CD14-positive monocyte (primary cell): ENCODE measurements around the gene PHPT1. TPM values are rescaled to one million over a fixed set of nuclear protein-coding genes. Genes with fewer than 3 reads are reported as not detected.

Experiments used
- DNase-seq, 3 donors: peaks; one replicate each; pipeline ENCODE4 v3.0.0-alpha.2; 2011 to 2022
- H2AFZ ChIP-seq: 2 replicates; pipeline ENCODE4 v1.6.0; 2012; ENCODE audit warnings: mild to moderate bottlenecking, low read depth, low read length, inconsistent platforms; ENCODE audit not compliant: insufficient read depth, poor library complexity, severe bottlenecking
- H3K27ac ChIP-seq, 2 donors: 1 replicate in 1 of 2; 2 replicates in 1 of 2; pipeline ENCODE4 v1.5.1; 2012 to 2013; ENCODE audit warnings: low read length in 2 of 2, control low read depth in 1 of 2, inconsistent platforms in 1 of 2, low read depth in 1 of 2, mild to moderate bottlenecking in 1 of 2
- H3K27me3 ChIP-seq, 2 donors: one replicate each; pipeline versions ENCODE4 v1.6.0 to v1.6.1; 2011 to 2013; ENCODE audit warnings: low read length in 2 of 2; ENCODE audit not compliant: control insufficient read depth in 2 of 2, insufficient read depth in 2 of 2
- H3K36me3 ChIP-seq, 2 donors: replicated peaks in 1 of 2; 1 replicate in 1 of 2; 2 replicates in 1 of 2; pipeline versions ENCODE4 v1.5.1 to v1.6.1; 2012 to 2013; ENCODE audit warnings: low read length in 2 of 2, control low read depth in 1 of 2, inconsistent platforms in 1 of 2, mild to moderate bottlenecking in 1 of 2; ENCODE audit not compliant: insufficient read depth in 2 of 2, control insufficient read depth in 1 of 2
- H3K4me1 ChIP-seq, 2 donors: 1 replicate in 1 of 2; 2 replicates in 1 of 2; pipeline versions ENCODE4 v1.5.1 to v1.6.1; 2012 to 2013; ENCODE audit warnings: low read length in 2 of 2, control low read depth in 1 of 2, inconsistent platforms in 1 of 2, mild to moderate bottlenecking in 1 of 2, moderate library complexity in 1 of 2; ENCODE audit not compliant: insufficient read depth in 2 of 2, control insufficient read depth in 1 of 2
- H3K4me2 ChIP-seq: replicated peaks from 2 replicates; pipeline ENCODE3; 2012; ENCODE audit warnings: low read length, moderate library complexity, mild to moderate bottlenecking; ENCODE audit not compliant: poor library complexity, severe bottlenecking; ENCODE audit errors: extremely low read depth
- H3K4me3 ChIP-seq, 3 experiments: fragments of 200-600 bp in 1 of 3; sonication (generic) in 1 of 3; replicated peaks in 1 of 3; 1 replicate in 2 of 3; 2 replicates in 1 of 3; pipeline ENCODE4 v1.5.1; 2011 to 2013; ENCODE audit warnings: low read length in 3 of 3, mild to moderate bottlenecking in 3 of 3, control low read depth in 2 of 3, low read depth in 2 of 3, inconsistent platforms in 1 of 3, moderate library complexity in 1 of 3
- H3K79me2 ChIP-seq: 2 replicates; pipeline ENCODE4 v1.6.0; 2012; ENCODE audit warnings: mild to moderate bottlenecking, control low read depth, inconsistent platforms, low read length, moderate library complexity; ENCODE audit not compliant: insufficient read depth
- H3K9ac ChIP-seq: 2 replicates; pipeline ENCODE4 v1.6.0; 2017; ENCODE audit warnings: low read length, mild to moderate bottlenecking; ENCODE audit not compliant: insufficient read depth, poor library complexity, severe bottlenecking
- H3K9me3 ChIP-seq, 2 donors: replicated peaks in 1 of 2; 1 replicate in 1 of 2; 2 replicates in 1 of 2; pipeline versions ENCODE4 v1.5.1 to v1.6.1; 2012 to 2013; ENCODE audit warnings: low read length in 2 of 2, control low read depth in 1 of 2; ENCODE audit not compliant: control insufficient read depth in 1 of 2, insufficient read depth in 1 of 2
- H4K20me1 ChIP-seq: 2 replicates; pipeline ENCODE4 v1.6.0; 2012; ENCODE audit warnings: mild to moderate bottlenecking, low read length, control low read depth, moderate library complexity; ENCODE audit not compliant: insufficient read depth
- H3K27ac Mint-ChIP-seq, 7 donors: one replicate each; pipeline ENCODE4 v1.8.0; 2020; ENCODE audit warnings: mild to moderate bottlenecking in 7 of 7, mixed read lengths in 7 of 7, moderate library complexity in 6 of 7, inconsistent platforms in 2 of 7
- H3K27me3 Mint-ChIP-seq, 3 donors: one replicate each; pipeline ENCODE4 v1.8.0; 2021 to 2022; ENCODE audit warnings: low read depth in 3 of 3, mild to moderate bottlenecking in 3 of 3, mixed read lengths in 3 of 3, moderate library complexity in 3 of 3, inconsistent platforms in 1 of 3
- H3K36me3 Mint-ChIP-seq, 2 donors: one replicate each; pipeline ENCODE4 v1.8.0; 2020; ENCODE audit warnings: mixed read lengths in 2 of 2, inconsistent platforms in 1 of 2, mild to moderate bottlenecking in 1 of 2
- H3K4me1 Mint-ChIP-seq: one replicate; pipeline ENCODE4 v1.8.0; 2020; ENCODE audit warnings: mild to moderate bottlenecking, mixed read lengths
- H3K4me3 Mint-ChIP-seq, 2 donors: one replicate each; pipeline ENCODE4 v1.8.0; 2020; ENCODE audit warnings: mild to moderate bottlenecking in 2 of 2, mixed read lengths in 2 of 2, moderate library complexity in 1 of 2
- H3K9me3 Mint-ChIP-seq, 7 donors: one replicate each; pipeline ENCODE4 v1.8.0; 2020 to 2022; ENCODE audit warnings: mixed read lengths in 7 of 7, mild to moderate bottlenecking in 6 of 7, moderate library complexity in 6 of 7, inconsistent platforms in 2 of 7
- WGBS: methylation state at CpG from one replicate; pipeline ENCODE4 v1.1.5; 2013; ENCODE audit warnings: missing lambda C conversion rate; ENCODE audit not compliant: insufficient coverage; 5-methylcytosine and 5-hydroxymethylcytosine counted together
- intact Hi-C, 2 donors: fragments of 100-400 bp; cut with micrococcal nuclease; formaldehyde crosslinking; loops; one replicate each; pipeline versions ENCODE4 v1.15.0 to v1.15.1; 2023
- polyA plus RNA-seq, 3 donors: library from polyadenylated mRNA; depleted of rRNA in 1 of 3; unstranded in 2 of 3; stranded (reverse) in 1 of 3; fragments of 300-500 nt in 2 of 3; fragments of >200 nt in 1 of 3; fragmentation: Illumina TruSeq in 2 of 3; gene quantifications; 1 replicate in 2 of 3; 2 replicates in 1 of 3; pipeline ENCODE4 v1.2.3, GENCODE V29; 2012 to 2021
- TF ChIP-seq, protein P1 (sequence below): fragments of 200-600 bp; IDR thresholded peaks from one replicate; pipeline ENCODE4 v1.8.0; 2022; ENCODE audit warnings: antibody characterized with exemption, mild to moderate bottlenecking

PHPT1 gene
- polyA plus RNA-seq, 3 donors, result 70.0 to 163 (median 94.3) TPM

DNA sequence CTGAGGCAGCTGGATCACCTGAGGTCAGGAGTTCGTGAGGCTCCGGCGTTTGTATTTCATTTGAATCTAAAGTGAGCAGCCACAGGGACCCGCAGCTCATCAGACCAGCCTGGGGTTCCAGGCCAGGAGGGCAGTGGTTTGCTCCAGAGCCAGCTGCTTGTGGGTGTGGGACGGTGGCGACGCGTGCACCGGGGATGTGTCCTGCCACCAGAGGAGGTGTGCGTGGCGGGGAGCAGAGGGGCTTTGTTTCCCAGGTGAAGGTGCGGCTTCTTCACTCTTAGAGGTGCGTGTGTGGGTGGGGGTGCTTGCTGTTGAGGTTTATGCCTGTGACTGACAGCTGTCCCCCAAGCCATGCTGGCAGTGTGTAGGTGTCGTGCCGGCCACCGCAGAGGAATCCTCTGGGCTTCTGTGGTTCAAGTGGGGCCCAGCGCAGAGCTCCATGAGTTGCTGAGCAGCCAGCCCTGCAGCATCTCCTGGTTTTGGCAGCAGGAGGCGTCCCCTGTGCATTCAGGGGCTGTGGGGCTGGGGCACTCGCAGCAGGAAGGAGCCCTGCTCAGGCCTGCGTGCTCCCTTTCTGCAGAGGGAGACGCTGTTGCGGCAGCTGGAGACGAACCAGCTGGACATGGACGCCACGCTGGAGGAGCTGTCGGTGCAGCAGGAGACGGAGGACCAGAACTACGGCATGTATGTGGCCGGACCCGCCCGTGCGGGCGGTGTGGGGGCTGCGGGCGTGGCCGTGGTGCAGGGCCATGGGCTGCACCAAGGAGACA, 13.9 kb upstream of the PHPT1 start:
- H3K4me3 ChIP-seq, result no peak overlapping the region
- no peaks in the 10 kb centered on the region for H3K4me1 Mint-ChIP-seq
- H3K4me2 ChIP-seq, result no peak overlapping the region
- no peak overlapping the region for H3K27ac Mint-ChIP-seq
- peaks cover 0 to 1% (median 0%) of the 10 kb centered on the region in 7 donors for H3K9me3 Mint-ChIP-seq
- H3K79me2 ChIP-seq, result no peaks in the 10 kb centered on the region
- no peaks in the 10 kb centered on the region for H3K27me3 ChIP-seq
- TF ChIP-seq, protein P1, sequence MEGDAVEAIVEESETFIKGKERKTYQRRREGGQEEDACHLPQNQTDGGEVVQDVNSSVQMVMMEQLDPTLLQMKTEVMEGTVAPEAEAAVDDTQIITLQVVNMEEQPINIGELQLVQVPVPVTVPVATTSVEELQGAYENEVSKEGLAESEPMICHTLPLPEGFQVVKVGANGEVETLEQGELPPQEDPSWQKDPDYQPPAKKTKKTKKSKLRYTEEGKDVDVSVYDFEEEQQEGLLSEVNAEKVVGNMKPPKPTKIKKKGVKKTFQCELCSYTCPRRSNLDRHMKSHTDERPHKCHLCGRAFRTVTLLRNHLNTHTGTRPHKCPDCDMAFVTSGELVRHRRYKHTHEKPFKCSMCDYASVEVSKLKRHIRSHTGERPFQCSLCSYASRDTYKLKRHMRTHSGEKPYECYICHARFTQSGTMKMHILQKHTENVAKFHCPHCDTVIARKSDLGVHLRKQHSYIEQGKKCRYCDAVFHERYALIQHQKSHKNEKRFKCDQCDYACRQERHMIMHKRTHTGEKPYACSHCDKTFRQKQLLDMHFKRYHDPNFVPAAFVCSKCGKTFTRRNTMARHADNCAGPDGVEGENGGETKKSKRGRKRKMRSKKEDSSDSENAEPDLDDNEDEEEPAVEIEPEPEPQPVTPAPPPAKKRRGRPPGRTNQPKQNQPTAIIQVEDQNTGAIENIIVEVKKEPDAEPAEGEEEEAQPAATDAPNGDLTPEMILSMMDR, result no peak
- H3K4me3 Mint-ChIP-seq, result no peak overlapping the region
- WGBS, result 98% methylated on average over 28 of the region's 36 CpGs
- peaks cover 55 to 70% of the 10 kb centered on the region in 2 donors for H3K36me3 ChIP-seq
- peaks cover 43 to 78% of the 10 kb centered on the region in 2 donors for H3K36me3 Mint-ChIP-seq
- no peak for DNase-seq
- peaks cover 0 to 2% (median 0%) of the 10 kb centered on the region in 3 donors for H3K27me3 Mint-ChIP-seq
- no peaks in the 10 kb centered on the region for H3K9me3 ChIP-seq
- H3K4me1 ChIP-seq, result no peaks in the 10 kb centered on the region
- no peak overlapping the region for H3K27ac ChIP-seq
- no peak overlapping the region for H2AFZ ChIP-seq
- H3K9ac ChIP-seq, result no peak overlapping the region
- intact Hi-C loops, result no loop called here
- H4K20me1 ChIP-seq, result no peaks in the 10 kb centered on the region

DNA sequence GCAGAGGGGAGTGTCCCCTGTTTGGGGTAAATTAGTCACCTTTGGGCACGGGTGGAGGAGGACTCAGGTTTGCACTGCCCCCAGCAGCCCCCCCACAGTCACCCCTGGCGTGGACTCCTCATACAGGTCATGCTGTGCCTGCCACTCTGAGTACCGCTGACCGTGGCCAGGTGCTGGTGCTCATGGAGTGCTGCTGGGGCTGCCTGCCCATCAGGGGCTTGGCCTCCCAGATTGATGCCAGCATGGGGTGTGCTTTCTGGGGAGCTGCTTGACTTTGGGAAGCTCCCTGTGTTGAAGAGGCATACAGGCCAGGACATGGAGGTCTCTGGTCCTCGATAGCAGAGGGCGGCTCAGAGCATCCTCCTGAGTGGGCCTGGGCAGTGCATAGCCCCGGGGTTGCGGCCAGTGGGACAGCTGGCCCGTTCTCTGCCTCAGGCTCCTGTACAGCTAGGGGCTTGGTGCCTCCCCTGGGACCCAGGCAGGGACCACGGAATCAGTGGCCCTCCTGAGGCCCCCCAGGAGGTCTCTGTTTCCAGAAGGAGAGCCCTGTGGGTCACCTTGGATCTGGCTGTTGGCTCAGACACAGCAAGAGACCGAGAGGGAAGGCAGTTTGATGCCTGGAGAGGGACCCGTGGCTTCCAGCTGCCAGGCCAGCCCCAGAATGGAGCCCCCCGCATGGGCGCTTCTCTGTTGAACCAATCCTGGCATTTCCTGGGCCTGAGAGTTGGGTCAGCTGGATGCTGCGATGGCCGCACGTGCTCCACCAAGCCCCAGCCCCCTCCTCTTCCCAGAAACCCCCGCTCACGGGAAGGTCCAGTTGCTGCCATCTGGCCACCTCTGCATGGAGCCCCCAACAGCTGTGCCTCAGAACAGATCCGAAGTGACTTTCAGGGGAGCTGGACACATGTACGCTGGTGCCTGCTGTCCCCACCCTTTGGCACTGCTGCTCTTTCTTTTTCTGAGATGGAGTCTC, 13.0 kb upstream of the PHPT1 start:
- no peaks in the 10 kb centered on the region for H3K9me3 ChIP-seq
- WGBS, result 97% methylated on average over 20 of the region's 21 CpGs
- H3K36me3 Mint-ChIP-seq, result peaks cover 36 to 74% of the 10 kb centered on the region in 2 donors
- TF ChIP-seq, protein P1, result no peak
- DNase-seq, result no peak
- H3K27me3 Mint-ChIP-seq, result peaks cover 0 to 2% (median 0%) of the 10 kb centered on the region in 3 donors
- H3K4me3 ChIP-seq, result no peak overlapping the region
- H3K36me3 ChIP-seq, result peaks cover 46 to 61% of the 10 kb centered on the region in 2 donors
- H3K27me3 ChIP-seq, result no peaks in the 10 kb centered on the region
- no peak overlapping the region for H2AFZ ChIP-seq
- no peaks in the 10 kb centered on the region for H4K20me1 ChIP-seq
- H3K9me3 Mint-ChIP-seq, result peaks cover 0 to 1% (median 0%) of the 10 kb centered on the region in 7 donors
- intact Hi-C loops, result no loop called here
- no peak overlapping the region for H3K27ac ChIP-seq
- no peak overlapping the region for H3K27ac Mint-ChIP-seq
- H3K79me2 ChIP-seq, result no peaks in the 10 kb centered on the region
- H3K4me2 ChIP-seq, result no peak overlapping the region
- no peak overlapping the region for H3K4me3 Mint-ChIP-seq
- H3K4me1 Mint-ChIP-seq, result no peaks in the 10 kb centered on the region
- no peaks in the 10 kb centered on the region for H3K4me1 ChIP-seq
- H3K9ac ChIP-seq, result no peak overlapping the region
